Peyer's patch (tissue), 4 donors: ENCODE results near the gene HPSE2. TPM values are rescaled to one million over a fixed set of nuclear protein-coding genes. Genes with fewer than 3 reads are reported as not detected.

ENCODE experiments used
- DNase-seq, 3 donors: peaks; one replicate each; pipeline ENCODE4 v3.0.0-alpha.2; 2017 to 2019
- H3K27ac ChIP-seq, 4 donors: fragments of 200-600 bp; sonication (generic); one replicate each; pipeline ENCODE4 v1.5.1; 2016 to 2019
- H3K27me3 ChIP-seq, 2 donors: fragments of 200-600 bp; sonication (generic); one replicate each; pipeline ENCODE4 v1.5.1; 2019
- H3K36me3 ChIP-seq, 3 donors: fragments of 200-600 bp; sonication (generic); one replicate each; pipeline ENCODE4 v1.5.1; 2016 to 2019
- H3K4me1 ChIP-seq, 4 donors: fragments of 200-600 bp; sonication (generic); one replicate each; pipeline ENCODE4 v1.5.1; 2016 to 2019
- H3K4me3 ChIP-seq, 4 donors: fragments of 200-600 bp; sonication (generic); 1 replicate in 3 of 4; 2 replicates in 1 of 4; pipeline ENCODE4 v1.5.1; 2016 to 2019; ENCODE audit warnings: mild to moderate bottlenecking in 1 of 4
- H3K9me3 ChIP-seq, 4 donors: fragments of 200-600 bp; sonication (generic); one replicate each; pipeline ENCODE4 v1.5.1; 2016 to 2019; ENCODE audit warnings: mild to moderate bottlenecking in 1 of 4
- POLR2A ChIP-seq, 2 donors: fragments of 450-650 bp; IDR thresholded peaks; one replicate each; pipeline ENCODE4 v1.5.1; 2017; ENCODE audit warnings: antibody characterized with exemption in 2 of 2, mild to moderate bottlenecking in 2 of 2, moderate library complexity in 2 of 2
- total RNA-seq, 4 donors: library from RNA; depleted of rRNA; stranded (reverse); fragments of >200 nt; gene quantifications; one replicate each; pipeline ENCODE4 v1.1.0, GENCODE V29; 2016
- TF ChIP-seq, protein P1 (sequence below), 6 experiments: fragments of 450-650 bp in 4 of 6; fragments of 200-600 bp in 2 of 6; sonication (generic) in 1 of 6; IDR thresholded peaks; one replicate each; pipeline ENCODE4 v1.5.1; 2017 to 2019; ENCODE audit warnings: antibody characterized with exemption in 6 of 6, mild to moderate bottlenecking in 3 of 6, moderate library complexity in 1 of 6

Gene HPSE2
- total RNA-seq, 4 donors from 2014 or later, result 3.0 to 15.7 (median 7.4) TPM

DNA sequence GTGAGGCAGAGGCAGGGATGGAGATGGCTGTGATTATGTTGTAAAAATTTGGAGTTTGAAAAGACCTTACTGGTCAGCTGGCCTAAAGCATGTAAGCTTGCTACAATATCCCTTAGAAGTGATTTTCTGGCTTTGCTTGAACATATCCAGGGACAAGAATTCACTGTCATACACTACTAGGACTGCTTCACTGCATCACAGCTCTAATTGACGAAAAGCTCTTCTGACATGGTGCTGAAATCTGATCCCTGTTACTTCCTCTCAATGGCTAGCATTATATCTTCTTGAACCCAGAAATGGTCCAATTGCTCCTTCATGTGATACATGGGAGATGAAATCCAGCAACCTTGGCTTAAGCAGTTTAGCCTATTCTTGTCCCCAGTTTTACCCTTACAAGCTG, 591.2 kb downstream of the HPSE2 start:
- DNase-seq, result no peak
- no peak overlapping the region for H3K4me3 ChIP-seq
- H3K27ac ChIP-seq, result no peak overlapping the region
- H3K27me3 ChIP-seq, result no peaks in the 10 kb centered on the region
- no peaks in the 10 kb centered on the region for H3K36me3 ChIP-seq
- no peaks in the 10 kb centered on the region for H3K4me1 ChIP-seq
- H3K9me3 ChIP-seq, result no peaks in the 10 kb centered on the region
- no peak for TF ChIP-seq POLR2A (IDR thresholded peaks at IDR 0.05)
- TF ChIP-seq, protein P1, sequence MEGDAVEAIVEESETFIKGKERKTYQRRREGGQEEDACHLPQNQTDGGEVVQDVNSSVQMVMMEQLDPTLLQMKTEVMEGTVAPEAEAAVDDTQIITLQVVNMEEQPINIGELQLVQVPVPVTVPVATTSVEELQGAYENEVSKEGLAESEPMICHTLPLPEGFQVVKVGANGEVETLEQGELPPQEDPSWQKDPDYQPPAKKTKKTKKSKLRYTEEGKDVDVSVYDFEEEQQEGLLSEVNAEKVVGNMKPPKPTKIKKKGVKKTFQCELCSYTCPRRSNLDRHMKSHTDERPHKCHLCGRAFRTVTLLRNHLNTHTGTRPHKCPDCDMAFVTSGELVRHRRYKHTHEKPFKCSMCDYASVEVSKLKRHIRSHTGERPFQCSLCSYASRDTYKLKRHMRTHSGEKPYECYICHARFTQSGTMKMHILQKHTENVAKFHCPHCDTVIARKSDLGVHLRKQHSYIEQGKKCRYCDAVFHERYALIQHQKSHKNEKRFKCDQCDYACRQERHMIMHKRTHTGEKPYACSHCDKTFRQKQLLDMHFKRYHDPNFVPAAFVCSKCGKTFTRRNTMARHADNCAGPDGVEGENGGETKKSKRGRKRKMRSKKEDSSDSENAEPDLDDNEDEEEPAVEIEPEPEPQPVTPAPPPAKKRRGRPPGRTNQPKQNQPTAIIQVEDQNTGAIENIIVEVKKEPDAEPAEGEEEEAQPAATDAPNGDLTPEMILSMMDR (IDR thresholded peaks at IDR 0.05), result no peak

GRCh38 chr10:98642281-98642680, 593.4 kb downstream of the HPSE2 start:
- DNase-seq, result no peak
- no peaks in the 10 kb centered on the region for H3K9me3 ChIP-seq
- no peak for TF ChIP-seq POLR2A (IDR thresholded peaks at IDR 0.05)
- TF ChIP-seq, protein P1 (IDR thresholded peaks at IDR 0.05), result no peak
- H3K4me3 ChIP-seq, result no peak overlapping the region
- H3K4me1 ChIP-seq, result no peaks in the 10 kb centered on the region
- H3K27ac ChIP-seq, result no peak overlapping the region
- H3K27me3 ChIP-seq, result no peaks in the 10 kb centered on the region
- H3K36me3 ChIP-seq, result no peaks in the 10 kb centered on the region

- Histone ChIP-seq H3K9me3 (no peaks in the 10 kb centered on the region), H3K36me3 (no peaks in the 10 kb centered on the region), H3K27ac (no peak overlapping the region), H3K4me1 (no peaks in the 10 kb centered on the region), H3K4me3 (no peak overlapping the region), H3K27me3 (no peaks in the 10 kb centered on the region)
- TF ChIP-seq, protein P1 (IDR thresholded peaks at IDR 0.05), result no peak
- no peak for TF ChIP-seq POLR2A (IDR thresholded peaks at IDR 0.05)
- DNase-seq, result no peak
Observed at GRCh38 chr10:98638920-98639319, 596.7 kb downstream of the HPSE2 start.

DNA sequence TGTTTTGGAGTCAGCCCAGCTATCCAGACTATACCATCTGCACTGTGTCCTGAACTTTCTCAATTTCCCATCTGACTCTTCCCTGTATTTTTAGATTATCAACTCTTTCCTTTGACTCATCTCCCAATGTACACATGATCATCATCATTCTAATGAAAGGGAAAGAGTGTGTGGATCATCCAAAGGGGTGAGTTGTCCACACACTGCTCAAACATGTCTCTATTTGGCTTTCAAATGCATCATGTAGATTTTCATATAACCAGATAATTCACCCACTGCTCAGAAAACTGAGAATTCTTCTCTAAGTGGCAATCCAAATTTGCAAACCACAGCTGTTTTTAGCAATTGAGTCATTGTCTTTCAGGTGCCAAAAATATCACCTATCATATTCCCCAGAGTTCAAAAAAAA, 598.7 kb downstream of the HPSE2 start:
- Histone ChIP-seq H3K36me3 (no peaks in the 10 kb centered on the region), H3K4me3 (no peak overlapping the region), H3K4me1 (no peaks in the 10 kb centered on the region), H3K27me3 (no peaks in the 10 kb centered on the region), H3K27ac (no peak overlapping the region), H3K9me3 (no peaks in the 10 kb centered on the region)
- DNase-seq, result no peak
- TF ChIP-seq, protein P1 (IDR thresholded peaks at IDR 0.05), result no peak
- no peak for TF ChIP-seq POLR2A (IDR thresholded peaks at IDR 0.05)

DNA sequence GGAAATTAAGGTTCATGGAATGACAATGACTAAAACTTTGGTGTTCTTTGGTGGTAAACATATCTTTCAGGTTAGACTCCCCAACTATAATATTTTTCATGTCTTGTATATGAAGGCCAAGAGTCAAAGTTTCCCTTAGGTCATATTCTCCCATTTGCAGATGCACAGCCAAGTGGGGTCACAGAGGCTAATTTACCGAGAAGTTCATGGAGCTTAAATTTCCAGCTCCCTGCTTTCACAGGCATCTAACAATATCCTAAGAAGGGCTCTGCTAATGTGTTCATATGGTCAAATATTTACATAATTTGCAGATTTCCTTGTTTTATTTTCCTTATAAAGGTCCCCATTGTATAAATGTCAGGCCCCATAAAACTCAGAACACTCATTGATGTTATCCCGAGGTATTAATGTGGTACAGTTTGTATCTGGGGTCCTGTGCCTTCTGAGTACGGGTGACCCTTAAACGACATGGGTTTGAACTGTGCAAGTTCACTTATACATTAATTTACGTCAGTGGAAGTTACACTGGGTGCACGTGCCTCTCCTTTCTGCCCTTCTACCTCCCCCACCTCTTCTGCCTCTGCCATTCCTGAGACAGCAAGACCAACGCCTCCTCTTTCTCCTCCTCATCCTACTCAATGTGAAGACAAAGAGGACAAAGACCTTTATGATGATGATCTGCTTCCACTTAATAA, 603.0 kb downstream of the HPSE2 start:
- H3K4me1 ChIP-seq, result no peaks in the 10 kb centered on the region
- no peak for DNase-seq
- H3K27me3 ChIP-seq, result no peaks in the 10 kb centered on the region
- TF ChIP-seq POLR2A (IDR thresholded peaks at IDR 0.05), result no peak
- TF ChIP-seq, protein P1 (IDR thresholded peaks at IDR 0.05), result no peak
- no peak overlapping the region for H3K27ac ChIP-seq
- no peaks in the 10 kb centered on the region for H3K36me3 ChIP-seq
- no peaks in the 10 kb centered on the region for H3K9me3 ChIP-seq
- H3K4me3 ChIP-seq, result no peak overlapping the region
